GM19043 (cell line): Measurements from ENCODE around the gene SMIM9.
A peak's percentile ranks its signal among the peaks of the same experiment; 100 is the strongest.
"Not testable (repeated sequence)": the region's sequence is repeated elsewhere in the genome, so short reads cannot be mapped to it uniquely, and the experiment has no call there.

ENCODE experiments used
- ATAC-seq: cut with Tn5 transposase; IDR thresholded peaks from one replicate; pipeline ENCODE4 v1.9.1; 2021; ENCODE audit warnings: low read depth; ENCODE audit not compliant: unreplicated experiment

The SMIM9 gene

DNA sequence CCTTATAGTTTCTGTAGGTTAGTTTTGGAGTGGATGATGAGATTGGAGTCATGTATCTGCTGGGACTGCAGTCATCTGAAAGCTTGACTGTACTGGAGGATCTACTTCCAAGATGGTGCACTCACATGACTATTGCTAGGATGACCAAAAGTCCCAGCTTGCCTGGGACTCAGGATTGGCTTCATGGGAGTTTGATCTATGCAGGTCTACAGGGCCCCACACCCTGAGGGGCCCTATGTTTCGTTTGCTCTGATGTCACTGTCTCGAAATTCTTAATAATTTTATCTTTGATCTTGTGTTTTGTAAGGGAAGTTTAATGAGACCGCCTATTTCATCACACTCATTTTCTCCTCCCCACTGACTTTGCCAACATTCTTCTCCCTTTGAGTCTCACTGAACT is at the start of gene SMIM9:
Gene SMIM9 (minus strand): TSS at position 101 of the 400 bp plus-strand sequence. CDS start 3,806 bp downstream, outside the sequence.
- no peak for ATAC-seq

DNA sequence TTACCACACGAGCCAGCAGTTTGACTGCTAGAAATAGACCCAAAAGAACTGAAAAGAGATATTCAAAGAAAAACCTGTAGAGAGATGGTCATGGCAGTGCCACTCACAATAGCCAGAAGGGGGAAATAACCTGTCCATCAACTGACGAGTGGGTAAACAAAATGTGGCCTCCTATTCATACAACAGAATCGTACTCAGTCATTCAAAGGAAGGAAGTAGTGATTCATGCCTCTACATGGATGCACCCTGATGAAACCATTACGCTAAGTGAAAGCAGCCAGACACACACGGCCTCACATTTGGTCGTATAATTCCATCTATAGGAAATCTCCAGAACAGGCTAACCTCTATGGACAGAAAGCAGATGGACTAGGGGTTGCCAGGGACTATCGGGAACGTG is 49.6 kb upstream of the SMIM9 start:
- not testable (repeated sequence) for ATAC-seq

DNA sequence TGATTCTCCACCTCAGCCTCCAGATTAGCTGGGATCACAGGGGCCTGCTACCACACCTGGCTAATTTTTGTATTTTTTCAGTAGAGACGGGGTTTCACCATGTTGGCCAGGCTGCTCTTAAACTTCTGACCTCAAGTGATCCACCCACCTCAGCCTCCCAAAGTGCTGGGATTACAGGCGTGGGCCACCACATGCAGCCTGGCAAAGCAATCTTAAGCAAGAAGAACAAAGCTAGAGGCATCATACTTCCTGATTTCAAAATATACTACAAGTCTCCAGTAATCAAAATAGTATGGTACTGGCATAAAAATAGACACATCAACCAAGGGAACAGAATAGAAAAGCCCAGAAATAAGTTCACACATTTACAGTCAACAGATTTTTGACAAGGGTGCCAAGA is 38.9 kb upstream of the SMIM9 start:
- no peak for ATAC-seq

- not testable (repeated sequence) for ATAC-seq
These were observed 34.1 kb upstream of the SMIM9 start for GRCh38 chrX:154868522-154868921.

- no peak for ATAC-seq
These were observed 20.8 kb upstream of the SMIM9 start for GRCh38 chrX:154855256-154855655.

DNA sequence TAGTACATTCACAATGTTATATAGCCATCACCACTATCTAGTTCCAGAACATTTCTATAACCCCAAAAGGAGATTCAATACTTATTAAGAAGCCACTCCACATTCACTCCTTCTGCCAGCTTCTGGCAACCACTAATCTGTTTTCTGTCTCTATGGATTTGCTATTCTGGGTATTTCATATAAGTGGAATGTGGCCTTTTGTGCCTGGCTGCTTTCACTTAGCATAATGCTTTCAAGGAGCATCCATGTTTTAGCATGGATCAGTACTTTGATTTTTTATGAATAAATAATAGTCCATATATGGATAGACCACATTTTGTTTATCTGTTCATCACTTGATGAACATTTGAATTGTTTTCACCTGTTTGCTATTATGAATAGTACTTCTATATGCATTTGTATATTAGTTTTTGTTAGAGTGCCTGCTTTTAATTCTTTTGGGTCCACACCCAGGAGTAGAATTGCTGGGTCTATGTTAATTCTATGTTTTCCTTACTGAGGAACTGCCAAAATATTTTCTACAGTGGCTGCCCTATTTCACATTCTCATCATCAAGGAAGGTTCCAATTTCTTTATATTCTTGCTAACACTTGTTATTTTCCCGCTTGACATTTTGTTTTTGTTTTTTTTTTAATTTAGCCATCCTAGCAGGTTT is 16.6 kb upstream of the SMIM9 start:
- no peak for ATAC-seq

DNA sequence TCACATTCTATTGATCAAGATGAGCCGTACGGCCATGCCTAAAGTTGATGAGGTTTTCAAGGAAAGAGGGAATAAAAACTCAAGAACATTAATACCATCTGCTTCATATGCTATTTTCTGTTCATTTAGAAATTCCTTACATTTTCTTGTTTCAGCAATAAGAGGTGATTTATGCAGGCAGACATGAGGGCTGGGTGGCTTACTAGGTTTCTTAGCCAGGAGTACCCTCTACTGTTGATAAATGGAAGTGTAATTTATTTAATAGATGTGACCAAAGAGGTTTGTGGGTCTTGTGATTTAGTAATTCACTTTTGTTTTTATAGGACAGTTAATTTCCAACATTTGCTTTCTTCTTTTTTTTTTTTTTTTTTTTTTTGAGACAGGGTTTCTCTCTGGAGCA is 6.4 kb upstream of the SMIM9 start:
- ATAC-seq: no peak

GRCh38 chrX:154836163-154836562 is 1.7 kb upstream of the SMIM9 start:
- no peak for ATAC-seq

- no peak for ATAC-seq
These were observed 652 bp downstream of the SMIM9 start for GRCh38 chrX:154833746-154834274.

DNA sequence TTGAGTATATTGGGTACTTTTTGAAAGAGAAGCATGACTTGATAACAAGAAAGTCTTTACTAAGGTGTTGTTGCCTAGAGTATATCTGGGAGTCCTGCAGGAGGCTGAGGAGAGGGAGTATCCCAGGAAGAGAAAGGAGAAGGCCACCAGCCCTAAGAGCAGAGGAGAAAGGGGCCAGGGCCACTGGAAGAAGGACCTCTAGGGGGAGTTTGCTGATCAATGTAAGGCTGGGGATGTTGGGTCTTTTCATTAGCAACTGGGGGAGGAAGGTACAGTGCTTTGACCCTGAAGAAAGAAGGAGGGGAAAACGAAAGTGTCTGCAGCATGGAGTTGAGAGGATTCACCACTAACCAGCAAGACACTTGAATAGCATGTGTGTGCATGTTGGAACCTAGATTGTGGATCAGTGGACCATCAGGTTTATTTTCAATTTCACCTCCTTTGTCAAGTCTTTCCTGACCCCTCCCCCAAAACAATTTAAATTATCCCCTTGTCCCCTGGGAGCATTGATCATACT is 4.5 kb downstream of the SMIM9 start:
- ATAC-seq: no peak

DNA sequence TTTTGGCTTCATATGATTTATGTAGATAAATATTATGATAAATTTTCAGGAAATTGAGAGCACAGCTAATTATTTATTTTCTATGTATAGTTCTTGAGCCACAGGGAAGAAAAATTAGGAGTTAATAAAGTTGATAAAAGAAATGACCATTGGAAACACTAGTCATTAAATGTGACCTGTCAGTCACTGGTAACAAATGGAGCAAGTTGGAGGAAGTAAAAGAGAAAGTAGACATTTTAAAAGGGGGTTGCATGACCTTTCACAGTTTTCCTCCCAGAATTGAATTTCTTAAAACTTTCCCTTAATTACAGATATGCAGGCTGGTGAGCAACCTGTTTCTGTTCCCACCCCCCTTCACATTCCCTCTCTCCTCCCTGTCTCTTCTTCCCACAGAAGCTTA is 5.3 kb downstream of the SMIM9 start:
- ATAC-seq: no peak

DNA sequence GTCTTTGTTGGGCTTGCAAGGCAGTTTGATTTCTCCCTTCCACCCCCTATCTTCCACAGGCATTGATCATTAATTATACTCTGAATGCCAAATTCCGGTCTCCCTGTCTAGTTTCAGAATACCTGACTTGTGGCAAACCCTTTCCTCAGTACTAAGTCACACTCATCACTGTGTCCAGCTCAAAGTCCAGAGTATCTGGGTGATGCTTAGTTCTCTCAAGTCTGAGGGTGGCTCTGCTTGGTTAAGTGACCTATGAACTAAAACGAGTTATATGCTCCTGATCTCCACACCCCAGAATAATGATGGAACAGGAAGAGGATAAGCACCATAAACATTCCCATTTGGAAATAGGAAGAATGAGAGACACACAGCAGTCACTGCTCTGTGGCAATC is 6.5 kb downstream of the SMIM9 start:
- no peak for ATAC-seq

DNA sequence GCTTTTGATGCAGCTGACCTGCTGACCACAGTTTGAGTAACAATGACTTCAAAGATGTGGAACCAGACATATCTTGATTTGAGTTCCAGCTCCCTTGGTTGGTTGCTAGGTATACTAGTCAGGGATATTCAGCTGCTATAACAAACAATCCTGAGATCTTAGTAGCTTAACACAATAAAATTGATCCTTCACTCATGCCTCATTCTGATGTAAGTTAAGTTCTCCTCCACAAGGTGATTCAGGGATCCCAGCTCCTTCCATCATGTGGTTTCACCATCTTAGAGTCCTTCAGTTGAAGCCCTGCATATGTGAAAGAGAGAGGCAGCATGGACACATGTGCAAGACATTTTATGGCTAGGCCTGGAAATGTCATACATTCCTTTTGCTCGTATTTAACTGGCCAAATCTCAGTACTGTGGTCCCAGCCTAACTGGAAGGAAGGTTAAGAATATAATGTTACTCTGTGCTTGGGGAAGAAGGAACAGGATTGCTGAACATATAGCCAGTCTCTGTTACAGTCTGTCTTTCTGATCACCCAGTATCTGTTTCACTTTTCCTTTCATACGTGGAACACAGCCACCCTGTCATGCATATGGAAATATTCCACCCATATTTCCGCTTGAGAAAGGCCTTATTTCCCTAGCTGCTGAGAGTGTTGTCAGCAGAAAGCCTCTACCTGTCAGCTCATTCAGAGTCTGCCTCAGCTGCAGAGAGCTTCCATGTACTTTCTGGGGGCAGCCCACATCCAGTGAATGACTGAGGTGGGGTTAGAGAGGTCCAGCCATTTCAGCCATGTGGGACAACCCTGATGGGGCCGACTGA is 7.1 kb downstream of the SMIM9 start:
- ATAC-seq: peak; percentile 82

DNA sequence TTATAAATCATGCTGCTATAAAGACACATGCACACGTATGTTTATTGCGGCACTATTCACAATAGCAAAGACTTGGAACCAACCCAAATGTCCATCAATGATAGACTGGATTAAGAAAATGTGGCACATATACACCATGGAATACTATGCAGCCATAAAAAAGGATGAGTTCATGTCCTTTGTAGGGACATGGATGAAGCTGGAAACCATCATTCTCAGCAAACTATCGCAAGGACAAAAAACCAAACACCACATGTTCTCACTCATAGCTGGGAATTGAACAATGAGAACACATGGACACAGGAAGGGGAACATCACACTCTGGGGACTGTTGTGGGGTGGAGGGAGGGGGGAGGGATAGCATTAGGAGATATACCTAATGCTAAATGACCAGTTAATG is 8.9 kb downstream of the SMIM9 start:
- ATAC-seq: not testable (repeated sequence)

DNA sequence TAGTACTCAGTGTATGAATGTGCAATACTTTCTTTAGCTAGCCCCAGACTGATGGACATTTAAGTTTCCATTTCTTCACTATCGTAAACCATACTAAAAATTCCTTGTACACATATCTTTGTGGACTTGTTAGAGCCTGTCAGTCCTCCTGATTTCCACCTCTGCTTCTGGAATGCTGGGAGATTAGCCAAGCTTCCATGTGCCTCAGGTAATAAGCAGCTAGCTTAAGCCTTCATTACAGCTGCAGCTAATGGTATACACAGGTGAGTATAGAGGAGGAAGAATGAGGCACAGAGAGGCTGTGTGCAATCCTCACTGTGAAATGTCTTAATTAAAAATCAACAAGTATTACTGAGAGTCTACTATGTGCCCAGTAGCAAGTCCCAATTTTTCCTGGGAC is 9.8 kb downstream of the SMIM9 start:
- no peak for ATAC-seq

GRCh38 chrX:154822029-154822428 is 12.4 kb downstream of the SMIM9 start:
- ATAC-seq: no peak

- ATAC-seq: no peak
These were observed 12.9 kb downstream of the SMIM9 start for GRCh38 chrX:154821523-154821922.

GRCh38 chrX:154819771-154820341 is 14.6 kb downstream of the SMIM9 start:
- no peak for ATAC-seq

DNA sequence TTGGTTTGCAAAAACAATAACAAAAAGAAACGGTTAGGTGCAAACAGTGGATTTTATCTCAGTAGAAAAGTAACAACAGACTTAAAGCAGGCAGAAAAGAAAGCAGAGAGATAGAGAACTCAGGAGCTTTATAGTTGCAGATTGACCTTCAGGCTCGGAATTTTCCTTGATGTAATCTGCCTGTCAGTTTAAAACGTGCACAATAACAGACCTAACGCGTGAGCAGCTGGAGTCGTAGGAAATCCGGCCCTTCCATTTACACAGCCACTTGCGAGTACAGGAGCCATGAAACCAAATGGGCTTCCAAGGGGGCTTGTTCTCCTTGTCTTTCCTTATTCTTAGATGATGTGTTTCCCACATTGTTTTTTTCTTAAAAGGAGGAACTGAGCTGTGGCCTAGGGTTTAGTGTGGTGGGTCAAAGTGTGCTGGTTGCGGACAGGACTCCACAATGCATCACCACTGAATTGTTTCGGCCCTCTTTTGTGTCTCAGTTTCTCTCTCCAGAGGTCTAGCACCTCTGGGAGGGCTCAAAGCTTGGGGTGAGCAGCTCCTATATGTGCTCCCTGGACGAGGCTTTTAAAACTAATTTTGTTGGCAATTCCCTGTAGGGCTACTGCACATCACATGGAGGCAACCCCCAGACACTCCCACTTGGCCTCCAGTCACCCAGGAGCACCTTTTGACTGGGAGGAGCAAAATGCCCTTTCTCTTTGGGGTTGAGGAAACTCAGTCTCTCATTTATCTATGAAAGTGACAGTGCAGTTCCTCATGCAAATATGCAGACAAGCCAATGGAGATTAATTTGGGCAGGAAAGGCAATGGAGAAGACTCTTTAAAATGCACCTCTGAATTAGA is 15.3 kb downstream of the SMIM9 start:
- ATAC-seq: no peak

GRCh38 chrX:154817048-154817618 is 17.3 kb downstream of the SMIM9 start:
- ATAC-seq: not testable (repeated sequence)
